ENCODE results near the gene KIAA1671. TPM values are rescaled to one million over a fixed set of nuclear protein-coding genes. Genes with fewer than 3 reads are reported as not detected.

KIAA1671 gene
- total RNA-seq, 4 donors from 2014 or later = 7.6 to 26.1 (median 16.7) TPM

DNA sequence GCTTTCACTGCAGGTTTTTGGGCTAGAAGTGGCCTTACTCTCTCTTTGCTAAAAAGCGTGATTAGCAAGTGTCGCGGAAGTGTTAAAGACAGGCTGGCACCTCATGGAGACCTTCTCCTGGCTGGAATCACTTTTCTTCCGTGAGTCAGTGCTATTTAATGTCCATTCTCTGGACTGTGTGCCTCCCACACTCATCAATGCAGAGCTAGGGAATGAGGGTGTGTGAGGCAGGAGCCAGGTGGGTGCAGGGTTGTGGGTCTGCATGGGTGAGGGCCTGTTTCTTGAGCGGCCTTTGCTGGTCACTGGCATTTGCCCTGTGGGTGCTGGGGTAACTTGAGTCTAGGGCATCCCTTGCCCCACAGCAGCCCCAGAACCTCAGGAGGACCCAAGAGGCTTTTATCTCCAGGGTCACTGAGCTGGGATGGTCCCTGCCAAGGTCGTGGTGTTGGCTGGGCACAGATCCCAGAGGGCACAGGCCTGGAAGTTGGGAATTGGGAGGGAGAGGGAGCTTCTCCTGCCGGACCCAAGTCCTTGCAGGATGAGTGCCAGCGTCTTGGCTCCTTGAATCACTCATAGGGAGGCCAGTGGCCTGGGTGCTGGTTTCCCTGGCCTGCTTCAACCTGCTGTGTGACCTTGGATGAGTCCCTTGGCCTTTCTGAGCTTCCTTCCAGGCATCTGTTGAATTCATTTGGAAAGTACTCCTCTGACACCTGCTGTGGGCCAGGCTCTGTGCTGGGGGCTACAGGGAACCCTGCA, 30.0 kb downstream of the KIAA1671 start:
- no peak for DNase-seq
- Histone ChIP-seq H3K9me3 (no peaks in the 10 kb centered on the region), H3K36me3 (no peaks in the 10 kb centered on the region), H3K27me3 (no peaks in the 10 kb centered on the region), H3K4me1 (no peaks in the 10 kb centered on the region), H3K27ac (peak overlapping the region; percentile 33 to 56), H3K4me3 (no peak overlapping the region)
- no peak for TF ChIP-seq POLR2A (IDR thresholded peaks at IDR 0.05)
- TF ChIP-seq, protein P1, sequence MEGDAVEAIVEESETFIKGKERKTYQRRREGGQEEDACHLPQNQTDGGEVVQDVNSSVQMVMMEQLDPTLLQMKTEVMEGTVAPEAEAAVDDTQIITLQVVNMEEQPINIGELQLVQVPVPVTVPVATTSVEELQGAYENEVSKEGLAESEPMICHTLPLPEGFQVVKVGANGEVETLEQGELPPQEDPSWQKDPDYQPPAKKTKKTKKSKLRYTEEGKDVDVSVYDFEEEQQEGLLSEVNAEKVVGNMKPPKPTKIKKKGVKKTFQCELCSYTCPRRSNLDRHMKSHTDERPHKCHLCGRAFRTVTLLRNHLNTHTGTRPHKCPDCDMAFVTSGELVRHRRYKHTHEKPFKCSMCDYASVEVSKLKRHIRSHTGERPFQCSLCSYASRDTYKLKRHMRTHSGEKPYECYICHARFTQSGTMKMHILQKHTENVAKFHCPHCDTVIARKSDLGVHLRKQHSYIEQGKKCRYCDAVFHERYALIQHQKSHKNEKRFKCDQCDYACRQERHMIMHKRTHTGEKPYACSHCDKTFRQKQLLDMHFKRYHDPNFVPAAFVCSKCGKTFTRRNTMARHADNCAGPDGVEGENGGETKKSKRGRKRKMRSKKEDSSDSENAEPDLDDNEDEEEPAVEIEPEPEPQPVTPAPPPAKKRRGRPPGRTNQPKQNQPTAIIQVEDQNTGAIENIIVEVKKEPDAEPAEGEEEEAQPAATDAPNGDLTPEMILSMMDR (IDR thresholded peaks at IDR 0.05) = no peak
- intact Hi-C loops (cut with DNase I; ENCODE audit: low total_unique reads) = no loop called here

- Histone ChIP-seq H3K27me3 (no peaks in the 10 kb centered on the region), H3K9me3 (no peaks in the 10 kb centered on the region), H3K27ac (peak overlapping the region; percentile 33 to 56), H3K4me1 (no peaks in the 10 kb centered on the region), H3K4me3 (no peak overlapping the region), H3K36me3 (no peaks in the 10 kb centered on the region)
- intact Hi-C loops (cut with DNase I; ENCODE audit: low total_unique reads) = no loop called here
- DNase-seq = no peak
- no peak for TF ChIP-seq POLR2A (IDR thresholded peaks at IDR 0.05)
- TF ChIP-seq, protein P1 (IDR thresholded peaks at IDR 0.05) = no peak
These were observed 30.6 kb downstream of the KIAA1671 start for GRCh38 chr22:24983151-24983550.

DNA sequence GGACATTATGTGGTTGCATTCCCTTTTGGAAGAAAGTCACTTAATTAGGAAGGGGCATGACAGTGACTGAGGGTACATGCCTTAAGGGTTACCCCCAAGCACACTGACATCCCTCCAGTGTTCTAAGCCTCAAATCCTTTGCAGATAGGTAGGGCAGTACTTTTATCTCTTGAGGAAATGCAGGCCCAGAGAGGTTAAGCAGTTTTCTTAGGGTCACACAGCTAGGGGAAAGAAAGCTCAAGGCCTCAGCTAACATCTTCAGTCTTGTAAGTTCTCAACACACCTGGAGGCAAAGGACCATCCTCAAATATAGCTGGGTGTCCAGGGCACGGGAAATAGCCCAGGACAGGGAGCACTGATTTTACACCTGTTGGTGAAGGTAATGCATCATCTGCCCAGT, 31.6 kb downstream of the KIAA1671 start:
- Histone ChIP-seq H3K27ac (no peak overlapping the region), H3K4me3 (no peak overlapping the region), H3K36me3 (no peaks in the 10 kb centered on the region), H3K9me3 (no peaks in the 10 kb centered on the region), H3K27me3 (no peaks in the 10 kb centered on the region), H3K4me1 (no peaks in the 10 kb centered on the region)
- intact Hi-C loops (cut with DNase I; ENCODE audit: low total_unique reads) = no loop called here
- TF ChIP-seq POLR2A (IDR thresholded peaks at IDR 0.05) = no peak
- TF ChIP-seq, protein P1 (IDR thresholded peaks at IDR 0.05) = no peak
- DNase-seq = no peak

- Histone ChIP-seq H3K4me1 (no peaks in the 10 kb centered on the region), H3K36me3 (no peaks in the 10 kb centered on the region), H3K27me3 (no peaks in the 10 kb centered on the region), H3K4me3 (no peak overlapping the region), H3K9me3 (no peaks in the 10 kb centered on the region), H3K27ac (peak overlapping the region; percentile 60 to 61)
- intact Hi-C loops (cut with DNase I; ENCODE audit: low total_unique reads) = no loop called here
- TF ChIP-seq POLR2A (IDR thresholded peaks at IDR 0.05) = no peak
- TF ChIP-seq, protein P1 (IDR thresholded peaks at IDR 0.05) = no peak
- DNase-seq = peak; percentile 16 to 54
These were observed 33.3 kb downstream of the KIAA1671 start for GRCh38 chr22:24985826-24986214.

GRCh38 chr22:24986816-24987215, 34.3 kb downstream of the KIAA1671 start:
- H3K9me3 ChIP-seq = no peaks in the 10 kb centered on the region
- intact Hi-C loops (cut with DNase I; ENCODE audit: low total_unique reads) = no loop called here
- H3K4me1 ChIP-seq = no peaks in the 10 kb centered on the region
- H3K4me3 ChIP-seq = no peak overlapping the region
- no peak for DNase-seq
- H3K27me3 ChIP-seq = no peaks in the 10 kb centered on the region
- no peaks in the 10 kb centered on the region for H3K36me3 ChIP-seq
- no peak for TF ChIP-seq POLR2A (IDR thresholded peaks at IDR 0.05)
- TF ChIP-seq, protein P1 (IDR thresholded peaks at IDR 0.05) = no peak
- no peak overlapping the region for H3K27ac ChIP-seq
